ENCODE data around the gene OGT. TPM values are rescaled to one million over a fixed set of nuclear protein-coding genes. Genes with fewer than 3 reads are reported as not detected.

Gene OGT
- polyA plus RNA-seq, 1 of the 3 experiments (the other 2 are of a cell fraction), result 77.0 TPM

DNA sequence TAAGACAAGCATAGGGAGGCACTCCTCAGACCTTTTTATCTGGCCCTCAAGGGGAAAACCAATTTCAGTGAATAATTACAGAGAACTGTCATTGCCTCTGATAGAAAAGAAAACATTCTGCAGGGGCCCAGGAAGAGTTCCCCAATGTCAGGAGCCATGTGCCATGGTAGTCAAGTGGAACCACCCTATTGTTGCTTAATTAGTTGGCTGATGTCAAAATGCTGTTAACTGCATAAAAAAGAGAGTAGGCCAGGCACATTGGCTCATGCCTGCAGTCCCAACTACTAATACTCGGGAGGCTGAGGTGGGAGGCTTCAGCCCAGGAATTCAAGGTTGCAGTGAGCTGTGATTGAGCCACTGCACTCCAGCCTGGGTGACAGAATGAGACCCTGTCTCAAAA lies 28.6 kb upstream of the OGT start:
- Histone ChIP-seq H3K4me1 (ENCODE audit: control insufficient read depth in 1 of 2, insufficient read depth in 2 of 2, low read depth in 1 of 2, low read length in 1 of 2) (no peaks in the 10 kb centered on the region), H3K4me2 (no peak overlapping the region), H3K9ac (no peak overlapping the region), H3K27me3 (ENCODE audit: insufficient read depth) (no peaks in the 10 kb centered on the region; the same call in 1 of the 2 replicates), H3K36me3 (replicated peaks in 1 of 2; ENCODE audit: control insufficient read depth in 1 of 2, insufficient read depth in 2 of 2, low read length in 1 of 2) (no peaks in the 10 kb centered on the region), H3K9me2 (no peaks in the 10 kb centered on the region), H3K27ac (ENCODE audit: low read depth in 2 of 2, low read length in 1 of 2) (no peak overlapping the region), H3K9me3 (no peaks in the 10 kb centered on the region), H4K20me1 (ENCODE audit: insufficient read depth) (no peaks in the 10 kb centered on the region), H3K79me2 (ENCODE audit: insufficient read depth) (no peaks in the 10 kb centered on the region), H3K4me3 (ENCODE audit: low read depth in 2 of 2, low read length in 1 of 2) (no peak overlapping the region), H2AFZ (ENCODE audit: low read depth) (no peak overlapping the region), H3F3A (replicated peaks; ENCODE audit: insufficient read depth) (no peaks in the 10 kb centered on the region)
- 31% methylated on average over 1 of the region's 1 CpG for WGBS (ENCODE audit: low lambda C conversion rate)
- TF ChIP-seq TCF12 (IDR thresholded peaks at IDR 0.05) (no peak), ELF1 (IDR thresholded peaks at IDR 0.05) (no peak), TEAD4 (IDR thresholded peaks at IDR 0.05; ENCODE audit: borderline replicate concordance, insufficient read depth) (no peak), RXRA (IDR thresholded peaks at IDR 0.05; ENCODE audit: borderline replicate concordance, low read depth) (no peak), RAD21 (IDR thresholded peaks at IDR 0.05; ENCODE audit: low read length) (no peak), FOXM1 (IDR thresholded peaks at IDR 0.05; ENCODE audit: low read depth) (no peak), GATA2 (CRISPR knock-in tag; IDR thresholded peaks at IDR 0.05) (no peak), EP300 (IDR thresholded peaks at IDR 0.05; ENCODE audit: borderline replicate concordance in 1 of 2, low read depth in 1 of 2, low read length in 1 of 2) (no peak), POLR2AphosphoS5 (IDR thresholded peaks at IDR 0.05; ENCODE audit: low read depth, low read length) (no peak)
- TF ChIP-seq, protein P1, sequence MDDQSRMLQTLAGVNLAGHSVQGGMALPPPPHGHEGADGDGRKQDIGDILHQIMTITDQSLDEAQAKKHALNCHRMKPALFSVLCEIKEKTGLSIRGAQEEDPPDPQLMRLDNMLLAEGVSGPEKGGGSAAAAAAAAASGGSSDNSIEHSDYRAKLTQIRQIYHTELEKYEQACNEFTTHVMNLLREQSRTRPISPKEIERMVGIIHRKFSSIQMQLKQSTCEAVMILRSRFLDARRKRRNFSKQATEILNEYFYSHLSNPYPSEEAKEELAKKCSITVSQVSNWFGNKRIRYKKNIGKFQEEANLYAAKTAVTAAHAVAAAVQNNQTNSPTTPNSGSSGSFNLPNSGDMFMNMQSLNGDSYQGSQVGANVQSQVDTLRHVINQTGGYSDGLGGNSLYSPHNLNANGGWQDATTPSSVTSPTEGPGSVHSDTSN (IDR thresholded peaks at IDR 0.05), result no peak
- CTCF ChIA-PET, result no interaction called here
- POLR2A ChIA-PET, result no interaction called here
- DNase-seq, result no peak

DNA sequence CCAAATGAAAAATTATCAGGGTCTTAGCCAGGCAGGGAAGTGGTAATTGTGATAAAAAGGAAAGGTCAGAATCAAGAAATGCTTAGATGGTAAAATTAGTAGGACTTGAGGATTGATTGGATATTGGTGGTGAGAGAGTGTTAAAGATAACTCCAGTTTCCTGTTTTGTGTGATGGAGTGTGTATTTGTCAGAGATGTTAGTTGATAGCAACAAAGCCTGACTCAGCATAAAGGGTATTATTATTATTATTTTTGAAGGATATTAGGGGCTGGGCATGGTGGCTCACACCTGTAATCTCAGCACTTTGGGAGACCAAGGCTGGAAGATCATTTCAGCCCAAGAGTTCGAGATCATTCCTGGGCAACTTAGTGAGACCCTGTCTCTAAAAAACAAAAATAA lies 23.6 kb upstream of the OGT start:
- Histone ChIP-seq H3K4me3 (ENCODE audit: low read depth in 2 of 2, low read length in 1 of 2) (no peak overlapping the region), H3K36me3 (replicated peaks in 1 of 2; ENCODE audit: control insufficient read depth in 1 of 2, insufficient read depth in 2 of 2, low read length in 1 of 2) (no peaks in the 10 kb centered on the region), H3K4me2 (no peak overlapping the region), H3K9ac (no peak overlapping the region), H3K27ac (ENCODE audit: low read depth in 2 of 2, low read length in 1 of 2) (no peak overlapping the region), H3F3A (replicated peaks; ENCODE audit: insufficient read depth) (no peaks in the 10 kb centered on the region), H4K20me1 (ENCODE audit: insufficient read depth) (no peaks in the 10 kb centered on the region), H2AFZ (ENCODE audit: low read depth) (no peak overlapping the region), H3K4me1 (ENCODE audit: control insufficient read depth in 1 of 2, insufficient read depth in 2 of 2, low read depth in 1 of 2, low read length in 1 of 2) (no peaks in the 10 kb centered on the region), H3K27me3 (ENCODE audit: insufficient read depth) (no peaks in the 10 kb centered on the region; the same call in 1 of the 2 replicates), H3K79me2 (ENCODE audit: insufficient read depth) (no peaks in the 10 kb centered on the region), H3K9me3 (no peaks in the 10 kb centered on the region), H3K9me2 (no peaks in the 10 kb centered on the region)
- ChIA-PET POLR2A (no interaction called here), CTCF (no interaction called here)
- WGBS (ENCODE audit: low lambda C conversion rate), result 56% methylated on average over 1 of the region's 1 CpG
- TF ChIP-seq RCOR1 (IDR thresholded peaks at IDR 0.05; ENCODE audit: low read length) (no peak), FOSL2 (IDR thresholded peaks at IDR 0.05; ENCODE audit: borderline replicate concordance, low read depth) (no peak), GATA2 (CRISPR knock-in tag; IDR thresholded peaks at IDR 0.05) (no peak), GABPA (IDR thresholded peaks at IDR 0.05; ENCODE audit: low read depth) (no peak)
- no peak for DNase-seq

DNA sequence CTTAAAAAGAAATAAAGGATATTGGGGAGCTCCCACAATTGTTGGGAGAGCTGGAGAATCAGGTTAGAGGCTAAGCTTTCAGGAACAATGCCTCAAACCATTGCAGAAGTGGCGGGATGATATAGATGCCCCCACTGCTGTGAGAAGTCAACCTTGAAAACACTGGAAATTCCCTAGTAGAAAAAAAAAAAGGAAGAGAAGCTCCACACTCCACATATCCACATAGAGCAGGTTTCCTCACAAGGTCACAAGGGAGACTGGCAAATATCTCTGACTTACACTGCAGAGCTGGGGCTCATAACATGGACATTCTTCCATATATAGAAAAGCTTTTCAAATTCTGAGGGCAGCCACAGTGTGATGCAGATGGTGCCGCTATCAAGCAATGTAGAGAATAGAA lies 22.7 kb upstream of the OGT start:
- Histone ChIP-seq H3K27me3 (ENCODE audit: insufficient read depth) (no peaks in the 10 kb centered on the region; the same call in 1 of the 2 replicates), H3K9me3 (no peaks in the 10 kb centered on the region), H3K9me2 (no peaks in the 10 kb centered on the region), H4K20me1 (ENCODE audit: insufficient read depth) (no peaks in the 10 kb centered on the region), H3K36me3 (replicated peaks in 1 of 2; ENCODE audit: control insufficient read depth in 1 of 2, insufficient read depth in 2 of 2, low read length in 1 of 2) (no peaks in the 10 kb centered on the region), H3K9ac (no peak overlapping the region), H3F3A (replicated peaks; ENCODE audit: insufficient read depth) (no peaks in the 10 kb centered on the region), H3K27ac (ENCODE audit: low read depth in 2 of 2, low read length in 1 of 2) (no peak overlapping the region), H3K4me3 (ENCODE audit: low read depth in 2 of 2, low read length in 1 of 2) (no peak overlapping the region), H2AFZ (ENCODE audit: low read depth) (no peak overlapping the region), H3K4me2 (no peak overlapping the region), H3K79me2 (ENCODE audit: insufficient read depth) (no peaks in the 10 kb centered on the region), H3K4me1 (ENCODE audit: control insufficient read depth in 1 of 2, insufficient read depth in 2 of 2, low read depth in 1 of 2, low read length in 1 of 2) (no peaks in the 10 kb centered on the region)
- CTCF ChIA-PET, result no interaction called here
- DNase-seq, result no peak
- WGBS (ENCODE audit: low lambda C conversion rate), result 71% methylated on average over 2 of the region's 2 CpGs
- POLR2A ChIA-PET, result no interaction called here
- TF ChIP-seq, protein P2, sequence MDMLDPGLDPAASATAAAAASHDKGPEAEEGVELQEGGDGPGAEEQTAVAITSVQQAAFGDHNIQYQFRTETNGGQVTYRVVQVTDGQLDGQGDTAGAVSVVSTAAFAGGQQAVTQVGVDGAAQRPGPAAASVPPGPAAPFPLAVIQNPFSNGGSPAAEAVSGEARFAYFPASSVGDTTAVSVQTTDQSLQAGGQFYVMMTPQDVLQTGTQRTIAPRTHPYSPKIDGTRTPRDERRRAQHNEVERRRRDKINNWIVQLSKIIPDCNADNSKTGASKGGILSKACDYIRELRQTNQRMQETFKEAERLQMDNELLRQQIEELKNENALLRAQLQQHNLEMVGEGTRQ (IDR thresholded peaks at IDR 0.05; ENCODE audit: borderline replicate concordance, low read depth, low read length), result no peak
- no peak for TF ChIP-seq RAD21 (IDR thresholded peaks at IDR 0.05; ENCODE audit: low read length)
- TF ChIP-seq RFX5 (IDR thresholded peaks at IDR 0.05; ENCODE audit: low read length), result no peak
- TF ChIP-seq JUND (IDR thresholded peaks at IDR 0.05), result no peak
- TF ChIP-seq YY1 (IDR thresholded peaks at IDR 0.05; ENCODE audit: low read depth), result no peak
- TF ChIP-seq FOSL2 (IDR thresholded peaks at IDR 0.05; ENCODE audit: borderline replicate concordance, low read depth), result no peak
- TF ChIP-seq SIN3A (IDR thresholded peaks at IDR 0.05; ENCODE audit: borderline replicate concordance, low read depth, low read length), result no peak
- TF ChIP-seq FOXJ3 (CRISPR knock-in tag; IDR thresholded peaks at IDR 0.05), result no peak
- TF ChIP-seq, protein P3, sequence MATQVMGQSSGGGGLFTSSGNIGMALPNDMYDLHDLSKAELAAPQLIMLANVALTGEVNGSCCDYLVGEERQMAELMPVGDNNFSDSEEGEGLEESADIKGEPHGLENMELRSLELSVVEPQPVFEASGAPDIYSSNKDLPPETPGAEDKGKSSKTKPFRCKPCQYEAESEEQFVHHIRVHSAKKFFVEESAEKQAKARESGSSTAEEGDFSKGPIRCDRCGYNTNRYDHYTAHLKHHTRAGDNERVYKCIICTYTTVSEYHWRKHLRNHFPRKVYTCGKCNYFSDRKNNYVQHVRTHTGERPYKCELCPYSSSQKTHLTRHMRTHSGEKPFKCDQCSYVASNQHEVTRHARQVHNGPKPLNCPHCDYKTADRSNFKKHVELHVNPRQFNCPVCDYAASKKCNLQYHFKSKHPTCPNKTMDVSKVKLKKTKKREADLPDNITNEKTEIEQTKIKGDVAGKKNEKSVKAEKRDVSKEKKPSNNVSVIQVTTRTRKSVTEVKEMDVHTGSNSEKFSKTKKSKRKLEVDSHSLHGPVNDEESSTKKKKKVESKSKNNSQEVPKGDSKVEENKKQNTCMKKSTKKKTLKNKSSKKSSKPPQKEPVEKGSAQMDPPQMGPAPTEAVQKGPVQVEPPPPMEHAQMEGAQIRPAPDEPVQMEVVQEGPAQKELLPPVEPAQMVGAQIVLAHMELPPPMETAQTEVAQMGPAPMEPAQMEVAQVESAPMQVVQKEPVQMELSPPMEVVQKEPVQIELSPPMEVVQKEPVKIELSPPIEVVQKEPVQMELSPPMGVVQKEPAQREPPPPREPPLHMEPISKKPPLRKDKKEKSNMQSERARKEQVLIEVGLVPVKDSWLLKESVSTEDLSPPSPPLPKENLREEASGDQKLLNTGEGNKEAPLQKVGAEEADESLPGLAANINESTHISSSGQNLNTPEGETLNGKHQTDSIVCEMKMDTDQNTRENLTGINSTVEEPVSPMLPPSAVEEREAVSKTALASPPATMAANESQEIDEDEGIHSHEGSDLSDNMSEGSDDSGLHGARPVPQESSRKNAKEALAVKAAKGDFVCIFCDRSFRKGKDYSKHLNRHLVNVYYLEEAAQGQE (IDR thresholded peaks at IDR 0.05; ENCODE audit: low read depth, low read length), result no peak
- TF ChIP-seq EP300 (IDR thresholded peaks at IDR 0.05; ENCODE audit: borderline replicate concordance in 1 of 2, low read depth in 1 of 2, low read length in 1 of 2), result no peak
